ENCODE measurements around the gene RIMBP2.

- TF ChIP-seq GATA3 (IDR thresholded peaks at IDR 0.05; ENCODE audit: low read depth, low read length) (no peak), GATA2 (IDR thresholded peaks at IDR 0.05; ENCODE audit: low read depth, low read length) (no peak)
These were observed 123.0 kb downstream of the RIMBP2 start for GRCh38 chr12:130593056-130593455.

Measured in SH-SY5Y (cell line).